LHCN-M2 (cell line): ENCODE measurements around the gene TRAF5. TPM values are rescaled to one million over a fixed set of nuclear protein-coding genes. Genes with fewer than 3 reads are reported as not detected.

Experiments
- DNase-seq: peaks from one replicate; pipeline ENCODE4 v3.0.0-alpha.2; 2012; ENCODE audit warnings: low read depth
- total RNA-seq: library from RNA; depleted of rRNA; stranded (reverse); fragments of >200 nt; gene quantifications from 2 replicates; pipeline ENCODE4 v1.2.3, GENCODE V29; 2014

The TRAF5 gene
- total RNA-seq, 1 experiment from 2014 or later = 4.2 TPM

- no peak for DNase-seq
Measured at GRCh38 chr1:211328084-211328694, 1.6 kb downstream of the TRAF5 start.

GRCh38 chr1:211328866-211329475, 2.3 kb downstream of the TRAF5 start:
- DNase-seq = no peak

GRCh38 chr1:211329764-211330201, 3.1 kb downstream of the TRAF5 start:
- DNase-seq = no peak

- DNase-seq = no peak
Measured at GRCh38 chr1:211330282-211330936, 3.8 kb downstream of the TRAF5 start.

GRCh38 chr1:211331011-211331709, 4.5 kb downstream of the TRAF5 start:
- peak; percentile 19 for DNase-seq

GRCh38 chr1:211332036-211332616, 5.5 kb downstream of the TRAF5 start:
- no peak for DNase-seq

- no peak for DNase-seq
Measured at GRCh38 chr1:211332830-211333229, 6.2 kb downstream of the TRAF5 start.

GRCh38 chr1:211333906-211334305, 7.3 kb downstream of the TRAF5 start:
- no peak for DNase-seq

GRCh38 chr1:211334986-211335385, 8.4 kb downstream of the TRAF5 start:
- no peak for DNase-seq

- no peak for DNase-seq
Measured at GRCh38 chr1:211335522-211336157, 9.0 kb downstream of the TRAF5 start.

- no peak for DNase-seq
Measured at GRCh38 chr1:211336161-211336560, 9.5 kb downstream of the TRAF5 start.

GRCh38 chr1:211336775-211337174, 10.1 kb downstream of the TRAF5 start:
- no peak for DNase-seq

- DNase-seq = no peak
Measured at GRCh38 chr1:211337430-211338223, 11.0 kb downstream of the TRAF5 start.

GRCh38 chr1:211338224-211338620, 11.6 kb downstream of the TRAF5 start:
- no peak for DNase-seq

- peak; percentile 32 for DNase-seq
Measured at GRCh38 chr1:211339631-211340041, 13.0 kb downstream of the TRAF5 start.

GRCh38 chr1:211340622-211341507, 14.2 kb downstream of the TRAF5 start:
- no peak for DNase-seq

- no peak for DNase-seq
Measured at GRCh38 chr1:211341999-211342398, 15.4 kb downstream of the TRAF5 start.

GRCh38 chr1:211343607-211344006, 17.0 kb downstream of the TRAF5 start:
- DNase-seq = no peak

- DNase-seq = no peak
Measured at GRCh38 chr1:211344152-211344618, 17.6 kb downstream of the TRAF5 start.
